AG09319 (cell line): ENCODE results near the gene GOT2.
"Not testable (repeated sequence)": the region's sequence is repeated elsewhere in the genome, so short reads cannot be mapped to it uniquely, and the experiment has no call there.

Source experiments
- DNase-seq: peaks from one replicate; pipeline ENCODE4 v3.0.0-alpha.2; 2010; ENCODE audit warnings: low read depth; ENCODE audit errors: extremely low read depth
- TF ChIP-seq, protein P1 (sequence below): IDR thresholded peaks from 2 replicates; pipeline ENCODE4 v1.5.1; 2011; ENCODE audit warnings: low read depth, mild to moderate bottlenecking, inconsistent platforms, low read length, moderate library complexity

Gene GOT2

DNA sequence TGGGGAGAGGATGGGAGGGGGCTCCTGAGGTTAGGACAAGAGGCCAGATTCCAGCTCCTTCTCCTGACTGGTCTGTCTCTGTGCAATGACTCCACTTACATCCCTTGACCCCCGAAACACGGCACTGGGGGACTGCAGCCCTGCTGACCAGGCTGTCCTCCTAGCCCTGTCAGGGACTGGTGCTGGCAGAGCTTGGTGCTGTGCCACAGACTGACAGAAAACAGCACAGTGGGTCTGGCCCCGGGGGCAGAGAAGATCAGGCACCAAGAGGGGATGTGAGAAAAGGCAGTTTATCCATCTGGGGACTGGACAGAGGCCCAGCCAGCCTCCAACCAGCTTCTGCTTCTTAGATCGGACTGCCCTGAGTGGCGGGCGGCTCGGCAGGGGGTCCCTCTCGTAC, 68.9 kb downstream of the GOT2 start:
- DNase-seq: no peak
- TF ChIP-seq, protein P1, sequence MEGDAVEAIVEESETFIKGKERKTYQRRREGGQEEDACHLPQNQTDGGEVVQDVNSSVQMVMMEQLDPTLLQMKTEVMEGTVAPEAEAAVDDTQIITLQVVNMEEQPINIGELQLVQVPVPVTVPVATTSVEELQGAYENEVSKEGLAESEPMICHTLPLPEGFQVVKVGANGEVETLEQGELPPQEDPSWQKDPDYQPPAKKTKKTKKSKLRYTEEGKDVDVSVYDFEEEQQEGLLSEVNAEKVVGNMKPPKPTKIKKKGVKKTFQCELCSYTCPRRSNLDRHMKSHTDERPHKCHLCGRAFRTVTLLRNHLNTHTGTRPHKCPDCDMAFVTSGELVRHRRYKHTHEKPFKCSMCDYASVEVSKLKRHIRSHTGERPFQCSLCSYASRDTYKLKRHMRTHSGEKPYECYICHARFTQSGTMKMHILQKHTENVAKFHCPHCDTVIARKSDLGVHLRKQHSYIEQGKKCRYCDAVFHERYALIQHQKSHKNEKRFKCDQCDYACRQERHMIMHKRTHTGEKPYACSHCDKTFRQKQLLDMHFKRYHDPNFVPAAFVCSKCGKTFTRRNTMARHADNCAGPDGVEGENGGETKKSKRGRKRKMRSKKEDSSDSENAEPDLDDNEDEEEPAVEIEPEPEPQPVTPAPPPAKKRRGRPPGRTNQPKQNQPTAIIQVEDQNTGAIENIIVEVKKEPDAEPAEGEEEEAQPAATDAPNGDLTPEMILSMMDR: no peak

DNA sequence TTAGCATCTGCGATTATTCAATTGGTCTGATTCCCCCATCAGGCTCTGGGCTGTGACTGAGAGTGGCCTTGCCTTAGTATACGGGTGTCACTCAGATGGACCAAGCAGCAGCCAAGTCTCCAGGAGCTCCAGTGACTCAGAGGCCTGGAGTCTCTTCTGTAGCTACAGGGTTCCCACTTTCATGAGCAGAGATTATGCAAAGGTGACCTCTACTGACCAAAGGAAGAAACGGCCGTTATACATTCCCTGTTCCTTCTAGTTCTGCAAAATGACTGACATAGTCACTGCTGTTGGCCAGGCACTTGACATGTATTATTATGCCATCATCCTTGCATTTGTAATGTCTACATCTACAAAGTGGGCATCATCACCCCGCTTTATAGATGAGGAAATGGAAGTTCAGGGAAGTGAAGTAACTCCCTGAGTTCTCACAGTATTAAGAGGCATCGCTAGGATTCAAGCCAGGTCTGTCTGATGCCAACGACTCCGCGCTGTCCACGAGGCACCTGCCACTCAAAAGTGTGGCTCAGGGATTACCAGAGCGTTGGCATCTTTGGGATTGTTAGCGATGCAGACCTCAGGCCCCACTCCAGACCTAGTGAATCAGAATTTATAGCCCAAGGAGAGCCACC, 72.8 kb downstream of the GOT2 start:
- TF ChIP-seq, protein P1: peak; percentile 76
- DNase-seq: peak; percentile 62

DNA sequence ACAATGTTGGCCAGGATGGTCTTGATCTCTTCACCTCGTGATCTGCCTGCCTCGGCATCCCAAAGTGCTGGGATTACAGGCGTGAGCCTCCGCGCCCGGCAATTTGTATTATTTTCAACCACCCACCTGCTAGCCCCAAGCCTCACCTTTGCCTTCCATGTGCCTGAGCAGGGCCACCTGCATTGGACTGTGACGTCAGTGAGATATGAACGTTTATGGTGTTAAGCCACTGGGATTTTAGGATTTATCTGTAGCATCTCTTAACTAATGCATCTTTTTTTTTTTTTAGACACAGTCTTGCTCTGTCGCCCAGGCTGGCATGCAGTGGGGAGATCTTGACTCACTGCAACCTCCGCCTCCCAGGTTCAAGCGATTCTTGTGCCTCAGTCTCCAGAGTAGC, 74.2 kb downstream of the GOT2 start:
- DNase-seq: not testable (repeated sequence)

DNA sequence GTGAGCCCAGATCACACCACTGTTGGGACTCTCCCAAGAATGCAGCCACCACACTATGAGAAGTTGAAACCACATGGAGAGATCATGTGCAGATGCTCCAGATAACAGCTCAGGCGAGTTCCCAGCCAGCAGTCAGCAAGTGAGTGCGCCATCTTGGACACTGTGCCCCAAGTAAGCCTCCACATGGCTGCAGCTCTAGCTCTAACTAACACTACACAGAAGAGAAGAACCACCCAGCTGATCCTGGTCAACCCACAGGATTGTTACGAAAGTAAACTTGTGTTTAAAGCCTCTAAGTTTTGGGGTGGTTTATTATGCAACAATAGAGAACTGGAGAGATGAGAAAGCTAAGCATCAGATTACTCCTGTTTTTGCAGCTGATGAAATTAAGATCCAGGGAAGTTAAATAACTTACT, 75.3 kb downstream of the GOT2 start:
- DNase-seq: no peak
- TF ChIP-seq, protein P1: no peak
